ENCODE results near the gene TBC1D22A. TPM values are rescaled to one million over a fixed set of nuclear protein-coding genes. Genes with fewer than 3 reads are reported as not detected.

TBC1D22A gene
- total RNA-seq, 4 donors from 2014 or later: 31.2 to 111 (median 41.8) TPM

GRCh38 chr22:47119181-47119580 lies 356.7 kb downstream of the TBC1D22A start:
- no peak for DNase-seq
- Histone ChIP-seq H3K9me3 (no peaks in the 10 kb centered on the region), H3K27me3 (no peaks in the 10 kb centered on the region), H3K4me1 (no peaks in the 10 kb centered on the region), H3K4me3 (no peak overlapping the region), H3K27ac (no peak overlapping the region), H3K36me3 (no peaks in the 10 kb centered on the region)
- intact Hi-C loops (cut with DNase I; ENCODE audit: low total_unique reads) (no loop called here), in situ Hi-C loops (cut with MboI; ENCODE audit: low pct_ligation_motif_present in 1 of 4, low pct_unique_long_range_greater_than_20kb in 1 of 4, low sequenced_read_pairs in 3 of 4) (no loop called here)
- no peak for TF ChIP-seq POLR2A (IDR thresholded peaks at IDR 0.05)
- TF ChIP-seq EP300 (IDR thresholded peaks at IDR 0.05; ENCODE audit: low read depth): no peak
- no peak for TF ChIP-seq POLR2AphosphoS5 (IDR thresholded peaks at IDR 0.05)
- TF ChIP-seq CTCF (IDR thresholded peaks at IDR 0.05): no peak
- 96 to 97% methylated on average over 7 to 8 of the region's 8 CpGs for WGBS, 2 donors (ENCODE audit: low coverage in 1 of 2)

- TF ChIP-seq POLR2A (IDR thresholded peaks at IDR 0.05): no peak
- no peak for TF ChIP-seq CTCF (IDR thresholded peaks at IDR 0.05)
- TF ChIP-seq EP300 (IDR thresholded peaks at IDR 0.05; ENCODE audit: low read depth): no peak
- TF ChIP-seq POLR2AphosphoS5 (IDR thresholded peaks at IDR 0.05): no peak
- H3K4me1 ChIP-seq: no peaks in the 10 kb centered on the region
- 100% methylated on average over 1 to 2 of the region's 2 CpGs for WGBS, 2 donors (ENCODE audit: low coverage in 1 of 2)
Measured at GRCh38 chr22:47120399-47120798, 357.9 kb downstream of the TBC1D22A start.

GRCh38 chr22:47121791-47122190 lies 359.3 kb downstream of the TBC1D22A start:
- H3K27ac ChIP-seq: no peak overlapping the region
- no peaks in the 10 kb centered on the region for H3K4me1 ChIP-seq
- intact Hi-C loops (cut with DNase I; ENCODE audit: low total_unique reads) (no loop called here), in situ Hi-C loops (cut with MboI; ENCODE audit: low pct_ligation_motif_present in 1 of 4, low pct_unique_long_range_greater_than_20kb in 1 of 4, low sequenced_read_pairs in 3 of 4) (no loop called here)
- H3K9me3 ChIP-seq: no peaks in the 10 kb centered on the region
- DNase-seq: no peak
- H3K4me3 ChIP-seq: no peak overlapping the region
- WGBS, 2 donors (ENCODE audit: low coverage in 1 of 2): 98 to 100% methylated on average over 2 to 11 of the region's 11 CpGs
- H3K27me3 ChIP-seq: no peaks in the 10 kb centered on the region
- no peak for TF ChIP-seq POLR2A (IDR thresholded peaks at IDR 0.05)
- no peak for TF ChIP-seq EP300 (IDR thresholded peaks at IDR 0.05; ENCODE audit: low read depth)
- no peak for TF ChIP-seq CTCF (IDR thresholded peaks at IDR 0.05)
- TF ChIP-seq POLR2AphosphoS5 (IDR thresholded peaks at IDR 0.05): no peak
- no peaks in the 10 kb centered on the region for H3K36me3 ChIP-seq

More at GRCh38 chr22:47120399-47120798, 357.9 kb downstream of the TBC1D22A start:
- H3K27ac ChIP-seq: no peak overlapping the region
- no peaks in the 10 kb centered on the region for H3K9me3 ChIP-seq
- in situ Hi-C loops (cut with MboI; ENCODE audit: low pct_ligation_motif_present in 1 of 4, low pct_unique_long_range_greater_than_20kb in 1 of 4, low sequenced_read_pairs in 3 of 4): no loop called here
- H3K27me3 ChIP-seq: no peaks in the 10 kb centered on the region
- intact Hi-C loops (cut with DNase I; ENCODE audit: low total_unique reads): no loop called here
- H3K36me3 ChIP-seq: no peaks in the 10 kb centered on the region
- H3K4me3 ChIP-seq: no peak overlapping the region
- DNase-seq: no peak

- intact Hi-C loops (cut with DNase I; ENCODE audit: low total_unique reads) (no loop called here), in situ Hi-C loops (cut with MboI; ENCODE audit: low pct_ligation_motif_present in 1 of 4, low pct_unique_long_range_greater_than_20kb in 1 of 4, low sequenced_read_pairs in 3 of 4) (no loop called here)
- no peak for DNase-seq
- no peaks in the 10 kb centered on the region for H3K27me3 ChIP-seq
- WGBS, 2 donors (ENCODE audit: low coverage in 1 of 2): 91% methylated on average over 9 of the region's 9 CpGs; no CpG with 5 or more reads in 1 of the 2 donors
- no peaks in the 10 kb centered on the region for H3K9me3 ChIP-seq
- H3K27ac ChIP-seq: no peak overlapping the region
- H3K36me3 ChIP-seq: no peaks in the 10 kb centered on the region
- H3K4me3 ChIP-seq: no peak overlapping the region
- TF ChIP-seq EP300 (IDR thresholded peaks at IDR 0.05; ENCODE audit: low read depth): no peak
- TF ChIP-seq POLR2A (IDR thresholded peaks at IDR 0.05): no peak
- TF ChIP-seq POLR2AphosphoS5 (IDR thresholded peaks at IDR 0.05): no peak
- TF ChIP-seq CTCF (IDR thresholded peaks at IDR 0.05): no peak
- H3K4me1 ChIP-seq: no peaks in the 10 kb centered on the region
Measured at GRCh38 chr22:47122441-47123000, 360.1 kb downstream of the TBC1D22A start.

All from transverse colon (tissue), 4 donors.